Measurements from ENCODE around the gene GREB1L.
A peak's percentile ranks its signal among the peaks of the same experiment; 100 is the strongest.
"Not testable (repeated sequence)": the region's sequence is repeated elsewhere in the genome, so short reads cannot be mapped to it uniquely, and the experiment has no call there.

The GREB1L gene

DNA sequence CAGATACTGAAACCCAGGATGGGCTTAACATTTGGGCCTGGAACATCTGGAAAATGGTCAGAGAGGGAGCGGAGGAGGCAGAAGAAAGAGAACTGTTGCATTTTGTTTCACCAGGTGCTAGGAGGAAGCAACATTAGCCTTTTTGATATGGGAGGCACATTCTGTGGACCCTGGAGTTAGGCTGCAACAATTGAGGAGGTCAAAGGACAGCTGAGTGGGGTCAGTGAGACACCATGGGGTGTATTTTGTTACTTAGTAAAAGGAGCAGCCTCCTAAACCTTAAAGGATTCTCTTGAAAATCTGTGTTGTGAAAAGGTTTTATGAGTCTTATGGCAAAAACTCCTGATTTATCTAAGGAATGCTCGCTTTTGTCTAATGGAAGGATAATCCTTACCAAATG lies 124.9 kb downstream of the GREB1L start:
- DNase-seq (ENCODE audit: low spot score): no peak

DNA sequence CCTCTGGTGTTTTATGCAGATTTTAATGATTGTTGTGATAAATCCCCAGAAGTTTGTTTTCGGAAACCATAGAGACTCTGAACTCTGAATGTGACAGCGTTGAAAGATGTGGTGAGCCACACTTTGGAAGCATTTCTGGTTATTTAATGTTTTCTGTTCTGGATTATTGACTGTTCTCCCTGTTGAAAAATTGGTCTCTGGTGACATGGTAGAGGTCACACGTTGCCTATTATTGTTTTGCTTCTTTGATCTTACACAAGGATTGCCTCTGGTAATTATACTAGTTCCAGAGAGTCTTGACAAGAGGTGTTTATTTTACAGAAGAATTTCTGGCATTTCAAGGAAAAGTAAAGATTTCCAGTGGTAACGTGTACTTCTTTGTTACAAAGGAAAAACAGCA lies 127.1 kb downstream of the GREB1L start:
- DNase-seq (ENCODE audit: low spot score): no peak

DNA sequence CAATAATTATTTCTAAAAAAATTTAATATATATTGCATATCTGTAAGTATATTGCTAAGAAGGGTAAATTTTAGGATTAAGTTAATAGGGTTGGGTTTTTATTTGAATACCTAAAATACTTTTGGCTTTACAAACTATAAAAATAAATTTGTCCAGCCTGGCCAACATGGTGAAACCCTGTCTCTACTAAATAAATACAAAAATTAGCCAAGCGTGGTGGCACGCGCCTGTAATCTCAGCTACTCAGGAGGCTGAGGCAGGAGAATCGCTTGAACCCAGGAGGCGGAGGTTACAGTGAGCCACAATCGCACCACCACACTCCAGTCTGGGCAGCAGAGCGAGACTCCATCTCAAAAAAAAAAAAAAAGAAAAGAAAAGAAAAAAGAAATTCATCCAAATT lies 127.6 kb downstream of the GREB1L start:
- not testable (repeated sequence) for DNase-seq (ENCODE audit: low spot score)

DNA sequence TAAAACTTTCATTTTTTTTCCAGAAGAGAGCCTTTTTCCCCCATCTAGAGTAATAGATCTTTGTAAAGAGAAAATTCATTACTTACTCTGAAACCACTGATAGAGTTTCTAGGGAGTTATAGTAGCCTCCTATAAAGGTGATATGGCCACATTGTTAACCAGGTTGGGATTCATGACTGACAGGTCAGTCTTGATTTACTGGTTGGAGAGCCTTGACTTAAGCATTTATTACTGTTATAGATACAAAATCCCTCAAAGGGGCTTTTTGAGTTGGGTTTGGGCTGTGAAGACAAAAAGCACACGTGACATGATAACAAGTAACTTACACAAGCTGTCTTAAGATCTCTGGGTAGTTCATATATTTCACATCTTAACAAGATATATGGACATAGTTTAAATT lies 141.0 kb downstream of the GREB1L start:
- DNase-seq (ENCODE audit: low spot score): no peak

DNA sequence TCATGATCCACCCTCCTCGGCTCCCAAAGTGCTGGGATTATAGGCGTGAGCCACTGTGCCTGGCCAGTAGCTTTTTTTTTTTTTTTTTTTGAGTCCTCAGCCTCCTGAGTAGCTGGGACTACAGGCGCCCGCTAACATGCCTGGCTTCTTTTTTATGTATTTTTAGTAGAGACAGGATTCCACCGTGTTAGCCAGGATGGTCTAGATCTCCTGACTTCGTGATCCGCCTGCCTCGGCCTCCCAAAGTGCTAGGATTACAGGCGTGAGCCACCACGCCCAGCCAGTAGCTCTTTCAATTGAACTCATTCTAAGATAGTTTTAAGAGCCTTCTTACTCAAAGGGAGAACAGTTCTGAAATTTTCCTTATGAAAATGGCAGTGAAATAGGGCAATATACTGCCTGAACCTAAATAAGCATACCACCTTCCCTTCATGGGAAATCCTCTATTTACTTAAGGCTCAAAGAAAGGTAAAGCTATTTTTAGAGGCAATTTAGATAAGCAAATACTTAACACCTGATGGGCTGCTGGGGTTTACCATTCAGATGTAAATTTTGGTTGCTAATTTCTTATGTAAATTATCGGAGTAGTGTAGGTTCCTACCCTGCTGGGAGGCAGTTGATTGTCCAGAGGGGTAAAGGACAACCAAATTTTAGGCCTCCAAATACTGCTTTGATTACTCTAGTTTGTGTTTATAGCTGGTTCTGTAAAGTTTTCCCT lies 144.7 kb downstream of the GREB1L start:
- no peak for DNase-seq (ENCODE audit: low spot score)

DNA sequence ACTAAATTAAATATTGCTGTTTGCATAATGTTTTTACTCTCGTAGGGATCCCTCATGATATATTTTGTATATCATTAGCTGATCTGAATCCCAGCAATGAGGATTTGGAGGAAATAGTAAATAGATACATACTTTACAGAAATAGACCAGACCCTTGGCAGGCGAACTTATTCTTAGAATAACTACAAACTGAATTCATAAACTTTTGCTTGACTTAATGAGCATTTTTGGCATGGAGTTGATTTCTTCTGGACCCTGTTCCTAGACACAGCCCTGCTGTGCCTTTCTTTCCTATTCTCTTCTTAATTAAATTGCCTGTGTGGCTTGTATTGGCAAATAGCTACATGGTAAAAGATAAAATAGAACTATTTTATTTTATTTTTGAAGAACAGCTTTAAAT lies 145.9 kb downstream of the GREB1L start:
- no peak for DNase-seq (ENCODE audit: low spot score)

DNA sequence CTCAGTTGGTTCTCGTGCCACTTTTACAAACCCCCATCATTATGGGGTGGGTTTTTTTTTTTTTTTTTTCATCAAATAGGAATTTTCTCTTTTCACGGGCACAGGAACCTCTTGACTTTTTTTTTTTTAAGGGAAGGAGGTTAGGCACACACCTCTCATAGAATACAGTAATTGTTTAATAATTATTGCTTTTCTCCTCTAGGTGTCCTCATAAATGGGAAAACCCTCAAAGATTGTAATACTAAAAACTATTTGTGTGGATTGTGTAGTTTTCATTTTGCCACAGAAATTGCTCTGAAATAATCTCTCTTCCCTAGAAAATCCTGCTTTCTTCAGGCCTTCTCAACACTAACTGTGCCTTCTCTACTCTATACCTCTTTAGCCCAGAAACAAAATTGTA lies 147.3 kb downstream of the GREB1L start:
- DNase-seq (ENCODE audit: low spot score): no peak

DNA sequence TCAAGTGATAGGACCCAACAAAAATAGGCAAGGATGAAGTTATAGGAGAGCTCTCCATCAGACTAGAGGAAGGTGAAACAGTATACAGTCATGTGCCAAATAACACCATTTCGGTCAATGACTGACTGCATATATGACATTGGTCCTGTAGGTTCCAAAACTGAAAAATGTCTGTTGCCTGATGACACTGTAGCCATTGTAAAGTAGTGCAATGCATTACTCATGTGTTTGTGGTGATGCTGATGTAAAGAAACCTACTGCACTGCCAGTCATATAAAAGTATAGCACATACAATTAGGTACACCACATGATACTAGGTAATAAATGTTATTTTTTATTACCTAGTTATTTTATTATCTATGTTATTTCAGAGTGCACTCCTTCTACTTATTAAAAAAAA lies 147.9 kb downstream of the GREB1L start:
- no peak for DNase-seq (ENCODE audit: low spot score)

DNA sequence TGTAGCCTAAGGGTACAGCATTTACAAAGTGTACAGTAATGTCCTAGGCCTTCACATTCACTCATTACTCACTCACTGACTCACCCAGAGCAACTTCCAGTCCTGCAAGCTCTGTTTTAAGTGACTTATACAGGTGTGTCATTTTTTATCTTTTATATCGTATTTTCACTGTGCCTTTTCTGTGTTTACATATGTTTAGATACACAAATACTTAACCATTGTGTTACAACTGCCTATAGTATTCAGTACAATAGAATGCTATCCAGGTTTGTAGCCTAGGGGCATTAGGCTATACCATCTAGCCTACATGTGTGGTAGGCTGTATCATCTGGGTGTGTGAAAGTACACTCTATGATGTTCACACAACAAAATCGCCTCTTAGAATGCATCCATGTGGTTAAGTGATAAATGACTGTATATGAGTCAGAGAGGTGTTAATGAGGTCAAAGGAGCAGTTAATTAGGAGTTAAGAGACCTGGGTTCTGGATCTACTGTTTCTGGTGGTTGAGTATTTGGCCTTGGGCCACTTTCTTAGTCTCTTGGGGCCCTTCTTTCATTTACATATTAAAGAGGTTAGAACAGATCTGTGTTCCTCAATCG lies 149.1 kb downstream of the GREB1L start:
- DNase-seq (ENCODE audit: low spot score): no peak

DNA sequence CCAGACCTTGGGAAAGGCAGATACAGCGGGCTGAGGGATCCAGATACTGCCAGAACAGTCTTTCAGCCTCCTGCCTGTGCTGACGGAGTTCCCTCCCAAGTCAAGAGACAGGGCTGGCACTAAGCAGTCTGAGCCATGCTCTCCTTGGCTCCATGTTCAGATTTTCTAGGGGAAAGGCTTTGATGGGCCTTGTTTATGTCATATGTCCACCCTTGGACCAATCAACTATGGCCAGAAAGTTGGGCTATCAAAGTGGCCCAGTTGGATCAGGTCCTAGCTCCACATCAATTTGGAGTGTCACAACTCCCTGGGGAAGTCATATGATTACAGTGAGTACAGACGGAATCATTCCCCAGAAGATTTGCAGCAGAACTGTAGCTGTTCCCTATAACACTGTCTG lies 152.0 kb downstream of the GREB1L start:
- no peak for DNase-seq (ENCODE audit: low spot score)

DNA sequence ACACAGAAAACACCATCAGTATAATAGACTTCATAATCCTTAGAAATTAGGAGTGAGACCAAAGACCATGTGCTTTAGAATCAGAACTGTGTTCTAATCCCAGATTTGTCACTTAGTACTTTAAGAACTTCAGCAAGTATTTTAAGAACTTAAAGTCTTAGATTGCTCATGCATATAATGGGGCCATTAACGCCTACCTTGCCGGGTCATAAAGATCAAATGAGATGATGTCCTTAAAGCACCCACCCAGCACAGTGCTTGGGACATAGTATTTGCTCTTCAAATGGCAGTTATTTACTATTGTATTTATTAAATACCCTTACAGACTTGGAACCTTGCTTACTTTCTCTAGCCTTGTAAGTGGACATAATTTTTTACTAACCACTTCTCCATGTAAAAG lies 156.1 kb downstream of the GREB1L start:
- no peak for DNase-seq (ENCODE audit: low spot score)

DNA sequence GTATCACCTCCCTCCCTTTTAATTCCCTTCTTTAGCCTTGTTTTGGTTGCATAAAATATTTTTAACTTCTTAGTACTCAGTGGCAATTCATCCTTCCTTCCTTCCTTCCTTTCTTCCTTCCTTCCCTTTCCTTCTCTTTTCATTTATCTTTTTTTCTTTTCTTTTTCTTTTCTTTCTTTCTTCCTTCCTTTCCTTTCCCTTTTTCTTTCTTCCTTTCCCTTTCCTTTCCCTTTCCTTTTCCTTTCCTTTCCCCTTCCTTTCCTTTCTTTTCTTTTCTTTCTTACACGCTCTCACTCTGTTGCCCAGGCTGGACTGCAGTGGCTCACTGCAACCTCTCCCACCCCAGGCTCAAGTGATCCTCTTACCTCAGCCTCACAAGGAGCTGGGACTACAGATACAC lies 160.2 kb downstream of the GREB1L start:
- no peak for DNase-seq (ENCODE audit: low spot score)

DNA sequence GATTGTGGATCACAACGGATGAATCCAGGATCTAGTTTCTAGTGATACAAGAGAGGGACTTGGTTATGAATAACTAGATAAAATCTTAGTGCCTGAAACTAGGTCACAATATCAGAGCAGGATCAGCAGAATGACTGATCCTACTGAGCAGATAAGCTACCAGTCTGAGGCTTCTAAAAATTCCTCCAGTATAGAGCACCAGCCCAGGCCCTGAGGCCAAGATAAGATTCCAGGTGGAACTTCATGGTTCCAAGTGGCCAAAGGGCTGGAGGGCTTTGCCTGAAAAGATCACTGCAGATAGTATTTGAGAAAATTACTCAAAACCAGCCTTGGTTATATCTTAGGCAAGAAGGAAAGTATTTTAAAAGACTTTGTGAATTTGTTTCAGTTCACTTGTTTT lies 162.4 kb downstream of the GREB1L start:
- DNase-seq (ENCODE audit: low spot score): no peak

DNA sequence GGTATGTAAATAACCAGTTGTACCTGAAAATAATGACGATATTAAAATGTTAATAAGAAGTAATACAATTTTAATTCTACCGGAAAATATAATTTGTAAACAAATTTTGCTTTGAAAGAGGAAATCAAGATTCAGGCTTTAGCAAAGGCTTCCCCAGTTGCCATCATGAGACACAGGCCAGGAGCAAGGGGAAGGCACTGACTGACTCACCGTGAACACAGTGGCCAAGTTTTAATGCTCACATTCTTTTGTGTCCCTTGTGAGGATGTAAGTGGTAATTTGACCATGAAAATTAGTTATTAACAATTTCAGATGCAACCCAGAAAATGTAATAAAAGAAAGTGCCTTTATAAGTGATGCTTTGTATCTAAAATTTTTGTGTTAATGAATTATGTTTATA lies 164.1 kb downstream of the GREB1L start:
- DNase-seq (ENCODE audit: low spot score): no peak

DNA sequence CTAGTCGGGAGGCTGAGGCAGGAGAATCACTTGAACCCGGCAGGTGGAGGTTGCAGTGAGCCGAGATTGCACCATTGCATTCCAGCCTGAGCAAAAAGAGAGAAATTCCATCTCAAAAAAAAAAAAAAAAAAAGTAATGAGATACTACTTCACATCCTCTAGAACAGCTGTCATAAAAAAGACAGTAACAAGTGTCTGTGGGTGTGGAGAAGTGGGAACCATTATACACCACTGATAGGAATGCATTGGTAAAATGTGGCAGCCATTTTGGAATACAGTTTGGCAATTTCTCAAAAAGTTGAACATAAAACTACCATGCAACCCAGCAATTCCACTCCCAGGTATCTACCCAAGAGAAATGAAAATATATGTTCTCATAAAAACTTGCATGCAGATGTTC lies 166.6 kb downstream of the GREB1L start:
- DNase-seq (ENCODE audit: low spot score): no peak

DNA sequence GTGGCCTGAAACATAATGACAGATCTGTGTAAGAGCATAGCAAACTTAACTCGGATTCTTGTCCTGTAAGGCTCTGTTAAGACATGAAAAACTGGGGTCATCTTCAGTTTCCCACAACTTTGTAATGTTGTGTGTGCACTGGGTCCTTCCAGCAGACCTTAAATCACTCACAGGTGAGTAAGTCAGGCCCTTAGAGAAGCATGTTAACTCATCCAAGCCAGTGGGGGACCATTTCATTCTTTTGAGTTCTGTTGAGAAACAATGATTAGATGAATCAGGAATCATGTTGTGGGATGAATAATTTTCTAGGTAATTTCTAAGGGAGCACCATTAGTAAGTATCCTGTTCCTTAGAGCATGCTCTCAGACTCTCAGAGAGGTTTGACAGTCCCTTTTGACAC lies 191.4 kb downstream of the GREB1L start:
- DNase-seq (ENCODE audit: low spot score): no peak

DNA sequence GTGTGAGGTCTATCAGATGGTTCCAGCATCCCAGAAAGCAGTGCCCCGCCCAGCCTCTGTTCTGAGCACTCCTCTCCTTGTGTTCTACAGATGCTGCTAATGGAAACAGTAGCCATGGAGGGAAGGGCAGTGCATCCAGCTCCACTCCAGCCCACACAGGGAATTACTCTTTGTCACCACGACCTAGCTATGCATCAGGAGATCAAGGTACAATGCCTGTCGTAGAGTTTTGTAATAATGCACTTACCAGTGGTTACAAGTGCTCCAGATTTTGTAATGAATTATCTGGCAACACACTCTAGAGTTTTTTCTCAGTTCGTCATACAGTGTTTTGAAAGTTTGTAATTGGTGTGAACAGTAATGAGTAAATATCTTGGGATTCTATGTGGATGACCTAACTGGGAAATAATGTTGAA lies 197.4 kb downstream of the GREB1L start:
- DNase-seq (ENCODE audit: low spot score): no peak

DNA sequence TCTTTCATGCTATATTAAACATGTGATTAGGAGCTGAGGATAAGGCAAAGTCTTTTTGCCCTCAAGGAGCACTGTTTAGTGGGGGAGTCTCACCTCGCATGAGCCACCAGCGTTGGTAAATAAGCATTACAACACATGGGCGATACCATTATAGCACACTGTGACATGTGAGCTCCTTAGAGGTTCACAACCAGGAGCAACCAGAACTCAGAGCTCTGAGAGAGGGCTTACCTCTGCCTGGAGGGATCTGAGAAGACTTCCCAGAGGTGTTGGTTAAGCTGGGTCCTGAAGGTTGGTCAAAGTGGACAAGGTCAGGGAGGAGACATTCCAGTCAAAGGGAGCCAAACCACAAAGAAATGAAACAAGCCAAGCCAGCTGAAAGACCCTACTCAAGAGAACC lies 199.6 kb downstream of the GREB1L start:
- DNase-seq (ENCODE audit: low spot score): no peak

DNA sequence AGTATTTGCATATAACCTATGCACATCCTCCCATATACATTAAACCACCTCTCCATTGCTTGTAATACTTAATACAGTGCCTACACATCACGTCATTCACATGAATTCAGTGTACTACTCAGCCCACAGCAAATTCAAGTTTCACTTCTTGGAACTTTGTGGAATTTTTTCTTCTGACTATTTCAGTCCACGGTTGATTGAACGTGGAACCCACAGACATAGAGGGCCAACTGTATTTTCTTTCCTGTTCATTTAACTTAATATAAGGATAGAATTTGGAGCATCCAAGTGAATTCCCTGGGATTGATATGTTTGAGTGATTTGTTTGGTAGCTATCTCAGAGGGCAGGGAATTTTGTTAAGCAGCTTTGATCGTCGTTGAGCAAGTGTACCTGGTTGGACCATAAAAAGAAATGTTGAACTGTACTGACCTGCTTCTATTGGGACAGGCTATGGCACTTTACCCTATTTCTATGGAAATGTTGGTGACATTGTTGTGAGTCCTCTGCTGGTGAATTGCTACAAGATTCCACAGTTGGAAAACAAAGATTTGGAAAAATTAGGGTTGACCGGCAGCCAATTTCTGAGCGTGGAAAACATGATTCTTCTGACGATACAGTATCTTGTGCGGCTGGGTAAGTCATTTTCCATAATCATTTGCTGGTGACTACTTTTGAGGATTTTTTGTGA lies 201.9 kb downstream of the GREB1L start:
- DNase-seq (ENCODE audit: low spot score): no peak

DNA sequence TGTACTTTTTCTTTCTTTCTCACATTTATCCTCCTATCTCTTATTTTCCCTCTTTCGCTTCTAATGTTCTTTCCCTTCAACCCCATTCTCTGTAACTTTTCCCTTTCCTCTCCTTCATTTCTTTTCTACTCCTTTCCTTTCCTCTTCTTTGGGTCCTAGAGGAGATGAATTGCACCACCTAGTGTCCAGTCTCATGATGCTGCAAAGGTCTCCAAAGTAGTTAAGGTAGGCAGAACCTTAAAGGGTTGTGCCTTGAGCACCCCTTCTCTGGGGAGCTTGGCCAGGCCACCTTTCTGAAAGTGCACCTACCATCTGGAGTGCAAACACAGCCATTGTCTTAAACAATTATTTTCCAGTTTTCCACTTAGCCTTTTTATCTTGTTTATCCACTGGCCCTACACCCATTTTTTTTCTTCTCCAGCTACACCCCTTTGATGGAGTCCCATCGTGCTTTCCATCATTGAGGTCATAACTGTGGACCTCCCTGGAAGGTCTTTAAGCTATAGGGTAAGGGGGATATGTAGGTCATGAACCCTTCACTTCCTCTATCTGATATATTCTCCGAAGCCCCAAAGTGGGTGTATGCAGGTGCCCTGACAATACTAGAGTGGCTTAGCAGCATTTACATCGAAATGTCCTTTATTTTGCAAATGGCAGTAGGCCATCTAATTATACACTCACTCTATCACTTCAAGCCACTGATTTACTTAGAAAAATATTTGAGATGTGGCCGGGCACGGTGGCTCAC lies 202.6 kb downstream of the GREB1L start:
- peak; percentile 67 for DNase-seq (ENCODE audit: low spot score)

DNA sequence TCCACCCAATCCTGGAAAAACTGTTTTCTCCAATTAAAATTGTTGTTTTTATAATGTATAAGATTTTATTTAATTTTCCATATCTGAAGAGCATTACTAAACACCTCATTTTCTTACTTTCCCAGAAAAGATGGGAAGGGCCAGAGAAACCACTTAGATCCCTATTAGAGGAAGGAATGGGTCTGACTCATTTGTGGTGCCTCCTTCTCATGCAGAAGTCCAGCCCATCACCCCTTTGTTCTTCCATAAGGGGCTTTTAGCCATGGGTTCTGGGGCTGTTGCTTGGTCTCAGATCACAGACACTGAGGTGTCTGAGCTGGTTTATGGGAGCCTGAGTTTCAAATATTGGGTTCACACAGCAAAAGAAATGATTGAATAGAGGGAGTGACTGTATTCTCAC lies 206.3 kb downstream of the GREB1L start:
- no peak for DNase-seq (ENCODE audit: low spot score)

DNA sequence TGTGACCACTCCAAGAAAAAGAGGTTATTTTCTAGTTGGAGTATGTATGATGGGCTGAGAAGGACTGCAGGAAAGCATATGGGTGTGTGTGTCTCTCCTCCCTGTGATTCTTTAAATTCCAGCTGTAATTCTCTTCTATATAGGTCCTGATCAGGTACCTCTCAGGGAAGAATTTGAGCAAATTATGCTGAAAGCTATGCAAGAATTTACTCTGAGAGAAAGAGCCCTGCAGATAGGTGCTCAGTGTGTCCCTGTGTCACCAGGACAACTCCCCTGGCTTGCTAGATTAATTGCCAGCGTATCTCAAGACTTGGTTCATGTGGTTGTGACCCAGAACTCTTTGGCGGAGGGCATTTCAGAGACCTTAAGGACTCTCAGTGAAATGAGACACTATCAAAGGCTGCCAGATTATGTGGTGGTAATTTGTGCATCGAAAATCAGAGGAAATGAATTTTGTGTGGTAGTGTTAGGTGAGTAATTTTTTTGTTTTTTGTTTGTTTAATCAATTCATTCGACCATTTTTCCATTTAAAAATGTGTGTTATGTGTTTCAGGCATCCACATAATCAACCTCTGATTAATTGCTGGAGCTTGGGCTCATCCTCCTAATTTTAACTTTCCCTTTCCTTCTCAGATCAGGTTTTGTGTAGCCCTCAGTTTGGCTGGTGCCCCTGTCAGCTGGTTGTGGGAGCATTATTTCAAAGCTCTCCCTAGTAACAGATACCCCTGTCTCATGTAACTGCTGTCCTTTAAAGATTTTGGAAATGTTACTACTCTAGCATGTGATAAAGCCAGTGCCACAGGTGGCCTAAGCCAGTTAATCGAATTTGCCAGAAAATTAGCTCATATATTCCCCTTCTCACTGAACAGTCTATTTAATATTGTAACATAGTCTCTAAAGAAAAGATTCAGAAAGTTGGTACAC lies 207.6 kb downstream of the GREB1L start:
- DNase-seq (ENCODE audit: low spot score): no peak
